Measurements from ENCODE around the gene UBE2L5.

DNA sequence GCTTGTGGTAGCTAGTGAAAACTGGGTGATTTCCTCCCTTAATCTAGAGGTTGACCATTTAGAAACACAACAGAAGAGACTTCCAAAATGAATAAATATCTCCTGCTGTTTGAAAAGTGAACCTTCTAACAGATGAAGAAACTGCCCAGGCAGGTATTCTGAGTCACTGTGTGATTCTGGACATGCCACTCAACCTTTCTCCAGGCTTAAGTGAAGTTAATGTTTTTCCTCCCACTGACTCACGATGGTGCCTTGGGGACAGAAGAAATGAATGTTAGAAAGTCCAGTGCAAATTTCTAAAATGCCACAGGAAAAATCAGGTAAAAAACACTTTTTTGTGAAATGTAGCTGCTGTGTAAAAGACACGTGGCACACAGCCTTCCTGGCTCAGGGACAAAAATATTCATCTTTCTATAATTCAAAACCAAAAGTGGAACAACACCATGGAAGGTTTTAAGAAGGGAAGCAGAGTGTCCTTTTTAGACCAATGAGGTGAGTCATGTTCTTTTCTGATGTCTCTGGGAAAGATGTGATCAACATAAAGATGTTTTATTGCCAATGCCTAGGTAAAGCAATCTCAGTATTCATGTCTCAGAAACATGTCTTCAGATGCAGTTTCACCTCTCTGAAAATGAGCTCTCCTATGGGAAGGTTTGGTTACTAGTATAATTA is 9.1 kb downstream of the UBE2L5 start:
- TF ChIP-seq, protein P1, sequence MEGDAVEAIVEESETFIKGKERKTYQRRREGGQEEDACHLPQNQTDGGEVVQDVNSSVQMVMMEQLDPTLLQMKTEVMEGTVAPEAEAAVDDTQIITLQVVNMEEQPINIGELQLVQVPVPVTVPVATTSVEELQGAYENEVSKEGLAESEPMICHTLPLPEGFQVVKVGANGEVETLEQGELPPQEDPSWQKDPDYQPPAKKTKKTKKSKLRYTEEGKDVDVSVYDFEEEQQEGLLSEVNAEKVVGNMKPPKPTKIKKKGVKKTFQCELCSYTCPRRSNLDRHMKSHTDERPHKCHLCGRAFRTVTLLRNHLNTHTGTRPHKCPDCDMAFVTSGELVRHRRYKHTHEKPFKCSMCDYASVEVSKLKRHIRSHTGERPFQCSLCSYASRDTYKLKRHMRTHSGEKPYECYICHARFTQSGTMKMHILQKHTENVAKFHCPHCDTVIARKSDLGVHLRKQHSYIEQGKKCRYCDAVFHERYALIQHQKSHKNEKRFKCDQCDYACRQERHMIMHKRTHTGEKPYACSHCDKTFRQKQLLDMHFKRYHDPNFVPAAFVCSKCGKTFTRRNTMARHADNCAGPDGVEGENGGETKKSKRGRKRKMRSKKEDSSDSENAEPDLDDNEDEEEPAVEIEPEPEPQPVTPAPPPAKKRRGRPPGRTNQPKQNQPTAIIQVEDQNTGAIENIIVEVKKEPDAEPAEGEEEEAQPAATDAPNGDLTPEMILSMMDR (IDR thresholded peaks at IDR 0.05): no peak
- no peak for TF ChIP-seq POLR2A (IDR thresholded peaks at IDR 0.05)

All from thyroid gland (tissue), 4 donors.